K562 (cell line): ENCODE data around the gene DPH7. TPM values are rescaled to one million over a fixed set of nuclear protein-coding genes. Genes with fewer than 3 reads are reported as not detected.

Experiments
- BRD4 ChIP-seq: fragments of 200-600 bp; sonication (generic); IDR thresholded peaks from 2 replicates; pipeline ENCODE4 v1.6.1; 2017; ENCODE audit warnings: inconsistent platforms
- CREB1 ChIP-seq, 2 experiments: sonication (generic) in 1 of 2; formaldehyde crosslinking in 1 of 2; IDR thresholded peaks; 2 replicates each; pipeline versions ENCODE4 v1.6.1 to v1.8.0; 2012 to 2022; ENCODE audit warnings: inconsistent platforms in 1 of 2, mild to moderate bottlenecking in 1 of 2, missing genetic modification reagents in 1 of 2, moderate library complexity in 1 of 2
- ESRRA ChIP-seq: fragments of 450-650 bp; IDR thresholded peaks from 2 replicates; pipeline ENCODE4 v1.6.1; 2014; ENCODE audit warnings: low read depth, mild to moderate bottlenecking, moderate library complexity, borderline replicate concordance
- KAT7 ChIP-seq: sonication (generic); formaldehyde crosslinking; IDR thresholded peaks from 2 replicates; pipeline ENCODE4 v1.8.0; 2022; ENCODE audit warnings: missing genetic modification reagents, mild to moderate bottlenecking, borderline replicate concordance
- KLF13 ChIP-seq: fragments of 450-650 bp; IDR thresholded peaks from 2 replicates; pipeline ENCODE4 v1.6.1; 2016; ENCODE audit warnings: missing genetic modification characterization, low read depth, mild to moderate bottlenecking, missing compliant biosample characterization, moderate library complexity, borderline replicate concordance
- MYBL2 ChIP-seq, 2 experiments: fragments of 450-650 bp in 1 of 2; sonication (generic) in 1 of 2; formaldehyde crosslinking in 1 of 2; IDR thresholded peaks; 2 replicates each; pipeline versions ENCODE4 v1.6.1 to v1.8.1; 2017 to 2022; ENCODE audit warnings: borderline replicate concordance in 1 of 2, inconsistent platforms in 1 of 2, low read depth in 1 of 2, mild to moderate bottlenecking in 1 of 2, missing genetic modification reagents in 1 of 2, moderate library complexity in 1 of 2
- USF1 ChIP-seq: sonication (generic); formaldehyde crosslinking; IDR thresholded peaks from 2 replicates; pipeline ENCODE4 v1.9.0; 2022; ENCODE audit warnings: mild to moderate bottlenecking, missing genetic modification reagents
- ZNF175 ChIP-seq: fragments of 200-800 bp; sonication (Bioruptor generic); IDR thresholded peaks from 2 replicates; pipeline ENCODE4 v1.6.1; 2016; ENCODE audit warnings: low read depth, mild to moderate bottlenecking, missing genetic modification characterization, missing compliant biosample characterization
- ZNF408 ChIP-seq: fragments of 250-450 bp; sonication (Bioruptor Pico); IDR thresholded peaks from 2 replicates; pipeline ENCODE4 v1.4.0; 2020; ENCODE audit warnings: low read depth, mild to moderate bottlenecking, moderate library complexity
- ZNF830 ChIP-seq: fragments of 250-450 bp; sonication (Bioruptor Pico); IDR thresholded peaks from 2 replicates; pipeline ENCODE4 v1.5.0; 2021; ENCODE audit warnings: mild to moderate bottlenecking
- polyA plus RNA-seq, 8 experiments: library from polyadenylated mRNA; depleted of rRNA in 4 of 8; stranded (reverse) in 5 of 8; unstranded in 3 of 8; fragments of >200 nt; fragmentation: Nextera tagmentation in 2 of 8; fragmentation: Illumina TruSeq in 1 of 8; extraction: Ambion mirVana in 2 of 8; extraction: Trizol in 1 of 8; gene quantifications; 2 replicates each; pipeline versions ENCODE4 v1.2.1 to v1.2.3, GENCODE V29; 2011 to 2014; ENCODE audit warnings: inconsistent platforms in 1 of 8, missing spikeins in 1 of 8
- total RNA-seq, 7 experiments: library from RNA; depleted of rRNA in 6 of 7; stranded (reverse); fragments of >200 nt in 6 of 7; fragmentation: Illumina TruSeq in 2 of 7; extraction: Trizol in 2 of 7; gene quantifications; 2 replicates each; pipeline versions ENCODE4 v1.2.1 to v1.2.3, GENCODE V29; 2011 to 2021; ENCODE audit warnings: low replicate concordance in 1 of 7
- TF ChIP-seq, protein P1 (sequence below): fragments of 450-650 bp; IDR thresholded peaks from 2 replicates; pipeline ENCODE4 v1.7.1; 2018; ENCODE audit warnings: mild to moderate bottlenecking, low read depth; ENCODE audit not compliant: partially characterized antibody
- TF ChIP-seq, protein P2 (sequence below): fragments of 450-650 bp; IDR thresholded peaks from 2 replicates; pipeline ENCODE4 v1.6.1; 2016; ENCODE audit warnings: missing biosample characterization, missing genetic modification characterization
- TF ChIP-seq, protein P3 (sequence below): fragments of 250-450 bp; sonication (Bioruptor Pico); IDR thresholded peaks from 2 replicates; pipeline ENCODE4 v1.5.0; 2021; ENCODE audit warnings: mild to moderate bottlenecking, borderline replicate concordance

Gene DPH7
- total and polyA plus RNA-seq, 9 of the 15 experiments (the other 6 are each of a cell fraction or from before 2014, with no cell fraction given): 13.9 to 68.6 (median 41.3) TPM

GRCh38 chr9:137590469-137591383 lies 12.0 kb upstream of the DPH7 start, which contains the start of gene ZMYND19 (continued):
- TF ChIP-seq, protein P1, sequence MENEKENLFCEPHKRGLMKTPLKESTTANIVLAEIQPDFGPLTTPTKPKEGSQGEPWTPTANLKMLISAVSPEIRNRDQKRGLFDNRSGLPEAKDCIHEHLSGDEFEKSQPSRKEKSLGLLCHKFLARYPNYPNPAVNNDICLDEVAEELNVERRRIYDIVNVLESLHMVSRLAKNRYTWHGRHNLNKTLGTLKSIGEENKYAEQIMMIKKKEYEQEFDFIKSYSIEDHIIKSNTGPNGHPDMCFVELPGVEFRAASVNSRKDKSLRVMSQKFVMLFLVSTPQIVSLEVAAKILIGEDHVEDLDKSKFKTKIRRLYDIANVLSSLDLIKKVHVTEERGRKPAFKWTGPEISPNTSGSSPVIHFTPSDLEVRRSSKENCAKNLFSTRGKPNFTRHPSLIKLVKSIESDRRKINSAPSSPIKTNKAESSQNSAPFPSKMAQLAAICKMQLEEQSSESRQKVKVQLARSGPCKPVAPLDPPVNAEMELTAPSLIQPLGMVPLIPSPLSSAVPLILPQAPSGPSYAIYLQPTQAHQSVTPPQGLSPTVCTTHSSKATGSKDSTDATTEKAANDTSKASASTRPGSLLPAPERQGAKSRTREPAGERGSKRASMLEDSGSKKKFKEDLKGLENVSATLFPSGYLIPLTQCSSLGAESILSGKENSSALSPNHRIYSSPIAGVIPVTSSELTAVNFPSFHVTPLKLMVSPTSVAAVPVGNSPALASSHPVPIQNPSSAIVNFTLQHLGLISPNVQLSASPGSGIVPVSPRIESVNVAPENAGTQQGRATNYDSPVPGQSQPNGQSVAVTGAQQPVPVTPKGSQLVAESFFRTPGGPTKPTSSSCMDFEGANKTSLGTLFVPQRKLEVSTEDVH: peak; percentile 100
- TF ChIP-seq ZNF175 (CRISPR knock-in tag) (no peak), KAT7 (CRISPR knock-in tag) (no peak), ZNF830 (CRISPR knock-in tag) (no peak), MYBL2 (IDR thresholded peaks at IDR 0.05; ENCODE audit: low read depth) (no peak), MYBL2 (CRISPR knock-in tag; IDR thresholded peaks at IDR 0.05; ENCODE audit: borderline replicate concordance) (no peak), KLF13 (no peak), USF1 (CRISPR knock-in tag) (no peak), CREB1 (IDR thresholded peaks at IDR 0.05) (peak; percentile 85), CREB1 (CRISPR knock-in tag; IDR thresholded peaks at IDR 0.05) (peak; percentile 73), ZNF408 (CRISPR knock-in tag) (no peak), ESRRA (no peak), BRD4 (no peak)
- TF ChIP-seq, protein P2, sequence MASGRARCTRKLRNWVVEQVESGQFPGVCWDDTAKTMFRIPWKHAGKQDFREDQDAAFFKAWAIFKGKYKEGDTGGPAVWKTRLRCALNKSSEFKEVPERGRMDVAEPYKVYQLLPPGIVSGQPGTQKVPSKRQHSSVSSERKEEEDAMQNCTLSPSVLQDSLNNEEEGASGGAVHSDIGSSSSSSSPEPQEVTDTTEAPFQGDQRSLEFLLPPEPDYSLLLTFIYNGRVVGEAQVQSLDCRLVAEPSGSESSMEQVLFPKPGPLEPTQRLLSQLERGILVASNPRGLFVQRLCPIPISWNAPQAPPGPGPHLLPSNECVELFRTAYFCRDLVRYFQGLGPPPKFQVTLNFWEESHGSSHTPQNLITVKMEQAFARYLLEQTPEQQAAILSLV (tag): no peak
- TF ChIP-seq, protein P3, sequence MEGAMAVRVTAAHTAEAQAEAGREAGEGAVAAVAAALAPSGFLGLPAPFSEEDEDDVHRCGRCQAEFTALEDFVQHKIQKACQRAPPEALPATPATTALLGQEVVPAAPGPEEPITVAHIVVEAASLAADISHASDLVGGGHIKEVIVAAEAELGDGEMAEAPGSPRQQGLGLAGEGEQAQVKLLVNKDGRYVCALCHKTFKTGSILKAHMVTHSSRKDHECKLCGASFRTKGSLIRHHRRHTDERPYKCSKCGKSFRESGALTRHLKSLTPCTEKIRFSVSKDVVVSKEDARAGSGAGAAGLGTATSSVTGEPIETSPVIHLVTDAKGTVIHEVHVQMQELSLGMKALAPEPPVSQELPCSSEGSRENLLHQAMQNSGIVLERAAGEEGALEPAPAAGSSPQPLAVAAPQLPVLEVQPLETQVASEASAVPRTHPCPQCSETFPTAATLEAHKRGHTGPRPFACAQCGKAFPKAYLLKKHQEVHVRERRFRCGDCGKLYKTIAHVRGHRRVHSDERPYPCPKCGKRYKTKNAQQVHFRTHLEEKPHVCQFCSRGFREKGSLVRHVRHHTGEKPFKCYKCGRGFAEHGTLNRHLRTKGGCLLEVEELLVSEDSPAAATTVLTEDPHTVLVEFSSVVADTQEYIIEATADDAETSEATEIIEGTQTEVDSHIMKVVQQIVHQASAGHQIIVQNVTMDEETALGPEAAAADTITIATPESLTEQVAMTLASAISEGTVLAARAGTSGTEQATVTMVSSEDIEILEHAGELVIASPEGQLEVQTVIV (CRISPR knock-in tag): no peak
